Measurements from ENCODE around the gene PNKP. TPM values are rescaled to one million over a fixed set of nuclear protein-coding genes. Genes with fewer than 3 reads are reported as not detected.
A peak's percentile ranks its signal among the peaks of the same experiment; 100 is the strongest.

Gene PNKP
- total and polyA plus RNA-seq, 9 of the 15 experiments (the other 6 are each of a cell fraction or from before 2014, with no cell fraction given), result 2.8 to 85.4 (median 25.3) TPM

DNA sequence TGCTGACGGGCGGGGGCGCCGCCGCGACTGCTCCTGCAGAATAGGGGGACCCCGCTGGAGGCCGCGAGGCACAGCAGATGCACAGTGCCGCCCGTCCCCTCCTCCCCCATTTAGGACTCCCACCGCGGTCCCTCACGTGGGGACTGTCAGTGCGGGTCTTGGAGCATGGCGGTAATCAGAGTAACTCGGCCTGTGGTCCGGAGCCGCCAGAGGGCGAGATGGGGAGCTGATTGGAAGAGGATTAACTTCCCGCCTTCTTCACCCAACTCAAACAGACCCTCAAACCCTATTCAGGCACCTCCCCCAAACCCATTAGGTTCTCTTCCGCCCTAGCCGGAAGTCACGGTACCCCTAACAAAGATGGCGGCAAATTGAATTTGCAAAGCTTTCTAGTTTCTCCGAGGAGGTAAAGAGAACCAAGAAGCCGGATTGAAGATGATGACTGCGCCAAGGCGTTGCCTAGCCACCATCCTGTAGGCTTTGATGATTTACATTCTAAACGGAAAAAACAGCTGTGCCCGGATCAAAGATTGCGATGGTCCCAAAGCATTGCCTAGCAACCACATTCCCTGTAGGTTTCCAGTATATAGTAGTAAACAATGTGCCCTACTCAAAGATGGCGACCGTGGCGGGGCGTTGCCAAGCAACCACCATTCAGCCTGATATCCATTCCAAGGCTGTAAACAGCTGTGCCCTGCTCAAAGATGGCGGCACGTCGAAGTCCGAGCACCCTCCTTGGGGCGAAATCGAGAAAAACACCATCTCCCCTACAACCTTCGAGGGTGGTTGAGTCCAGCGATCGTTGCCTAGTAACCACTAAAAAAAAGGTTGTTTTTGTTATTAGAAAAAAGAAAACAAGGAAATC, 54.1 kb downstream of the PNKP start, which contains the start of gene FUZ (continued):
- TF ChIP-seq, protein P1, sequence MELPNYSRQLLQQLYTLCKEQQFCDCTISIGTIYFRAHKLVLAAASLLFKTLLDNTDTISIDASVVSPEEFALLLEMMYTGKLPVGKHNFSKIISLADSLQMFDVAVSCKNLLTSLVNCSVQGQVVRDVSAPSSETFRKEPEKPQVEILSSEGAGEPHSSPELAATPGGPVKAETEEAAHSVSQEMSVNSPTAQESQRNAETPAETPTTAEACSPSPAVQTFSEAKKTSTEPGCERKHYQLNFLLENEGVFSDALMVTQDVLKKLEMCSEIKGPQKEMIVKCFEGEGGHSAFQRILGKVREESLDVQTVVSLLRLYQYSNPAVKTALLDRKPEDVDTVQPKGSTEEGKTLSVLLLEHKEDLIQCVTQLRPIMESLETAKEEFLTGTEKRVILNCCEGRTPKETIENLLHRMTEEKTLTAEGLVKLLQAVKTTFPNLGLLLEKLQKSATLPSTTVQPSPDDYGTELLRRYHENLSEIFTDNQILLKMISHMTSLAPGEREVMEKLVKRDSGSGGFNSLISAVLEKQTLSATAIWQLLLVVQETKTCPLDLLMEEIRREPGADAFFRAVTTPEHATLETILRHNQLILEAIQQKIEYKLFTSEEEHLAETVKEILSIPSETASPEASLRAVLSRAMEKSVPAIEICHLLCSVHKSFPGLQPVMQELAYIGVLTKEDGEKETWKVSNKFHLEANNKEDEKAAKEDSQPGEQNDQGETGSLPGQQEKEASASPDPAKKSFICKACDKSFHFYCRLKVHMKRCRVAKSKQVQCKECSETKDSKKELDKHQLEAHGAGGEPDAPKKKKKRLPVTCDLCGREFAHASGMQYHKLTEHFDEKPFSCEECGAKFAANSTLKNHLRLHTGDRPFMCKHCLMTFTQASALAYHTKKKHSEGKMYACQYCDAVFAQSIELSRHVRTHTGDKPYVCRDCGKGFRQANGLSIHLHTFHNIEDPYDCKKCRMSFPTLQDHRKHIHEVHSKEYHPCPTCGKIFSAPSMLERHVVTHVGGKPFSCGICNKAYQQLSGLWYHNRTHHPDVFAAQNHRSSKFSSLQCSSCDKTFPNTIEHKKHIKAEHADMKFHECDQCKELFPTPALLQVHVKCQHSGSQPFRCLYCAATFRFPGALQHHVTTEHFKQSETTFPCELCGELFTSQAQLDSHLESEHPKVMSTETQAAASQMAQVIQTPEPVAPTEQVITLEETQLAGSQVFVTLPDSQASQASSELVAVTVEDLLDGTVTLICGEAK (IDR thresholded peaks at IDR 0.05), result peak; percentile 95
- TF ChIP-seq, protein P1 (CRISPR knock-in tag; IDR thresholded peaks at IDR 0.05), result no peak
- TF ChIP-seq CREB1 (IDR thresholded peaks at IDR 0.05), result no peak
- no peak for TF ChIP-seq CREB1 (CRISPR knock-in tag; IDR thresholded peaks at IDR 0.05)
- peak; percentile 55 for TF ChIP-seq NEUROD1 (IDR thresholded peaks at IDR 0.05; ENCODE audit: borderline replicate concordance, low read depth, low read length, partially characterized antibody)
- TF ChIP-seq HMG20A (CRISPR knock-in tag; conservative IDR thresholded peaks at IDR 0.05), result 0 out of 2 replicates have a peak, but pooled peaks have one; percentile 8
- TF ChIP-seq ZNF239 (CRISPR knock-in tag; IDR thresholded peaks at IDR 0.05), result no peak
- TF ChIP-seq, protein P2, sequence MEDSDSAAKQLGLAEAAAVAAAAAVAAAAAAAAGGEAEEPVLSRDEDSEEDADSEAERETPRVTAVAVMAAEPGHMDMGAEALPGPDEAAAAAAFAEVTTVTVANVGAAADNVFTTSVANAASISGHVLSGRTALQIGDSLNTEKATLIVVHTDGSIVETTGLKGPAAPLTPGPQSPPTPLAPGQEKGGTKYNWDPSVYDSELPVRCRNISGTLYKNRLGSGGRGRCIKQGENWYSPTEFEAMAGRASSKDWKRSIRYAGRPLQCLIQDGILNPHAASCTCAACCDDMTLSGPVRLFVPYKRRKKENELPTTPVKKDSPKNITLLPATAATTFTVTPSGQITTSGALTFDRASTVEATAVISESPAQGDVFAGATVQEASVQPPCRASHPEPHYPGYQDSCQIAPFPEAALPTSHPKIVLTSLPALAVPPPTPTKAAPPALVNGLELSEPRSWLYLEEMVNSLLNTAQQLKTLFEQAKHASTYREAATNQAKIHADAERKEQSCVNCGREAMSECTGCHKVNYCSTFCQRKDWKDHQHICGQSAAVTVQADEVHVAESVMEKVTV (CRISPR knock-in tag; IDR thresholded peaks at IDR 0.05), result no peak
- peak in 1 of 2 experiments; percentile 69; a peak in 2 of 4 replicates for TF ChIP-seq SRF (CRISPR knock-in tag; IDR thresholded peaks at IDR 0.05)
- no peak for TF ChIP-seq CC2D1A (IDR thresholded peaks at IDR 0.05)
- TF ChIP-seq HMGN3 (IDR thresholded peaks at IDR 0.05; ENCODE audit: borderline replicate concordance, extremely low read depth, insufficient read length, low read depth, low read length), result peak; percentile 52
- TF ChIP-seq, protein P3, sequence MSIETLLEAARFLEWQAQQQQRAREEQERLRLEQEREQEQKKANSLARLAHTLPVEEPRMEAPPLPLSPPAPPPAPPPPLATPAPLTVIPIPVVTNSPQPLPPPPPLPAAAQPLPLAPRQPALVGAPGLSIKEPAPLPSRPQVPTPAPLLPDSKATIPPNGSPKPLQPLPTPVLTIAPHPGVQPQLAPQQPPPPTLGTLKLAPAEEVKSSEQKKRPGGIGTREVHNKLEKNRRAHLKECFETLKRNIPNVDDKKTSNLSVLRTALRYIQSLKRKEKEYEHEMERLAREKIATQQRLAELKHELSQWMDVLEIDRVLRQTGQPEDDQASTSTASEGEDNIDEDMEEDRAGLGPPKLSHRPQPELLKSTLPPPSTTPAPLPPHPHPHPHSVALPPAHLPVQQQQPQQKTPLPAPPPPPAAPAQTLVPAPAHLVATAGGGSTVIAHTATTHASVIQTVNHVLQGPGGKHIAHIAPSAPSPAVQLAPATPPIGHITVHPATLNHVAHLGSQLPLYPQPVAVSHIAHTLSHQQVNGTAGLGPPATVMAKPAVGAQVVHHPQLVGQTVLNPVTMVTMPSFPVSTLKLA (conservative IDR thresholded peaks at IDR 0.05), result peak; percentile 65 to 69
- no peak for TF ChIP-seq ATF1 (CRISPR knock-in tag; IDR thresholded peaks at IDR 0.05)
- TF ChIP-seq ATF1 (tag; IDR thresholded peaks at IDR 0.05), result peak; percentile 61; the same call in 1 of the 2 replicates
- TF ChIP-seq KDM4B (IDR thresholded peaks at IDR 0.05; ENCODE audit: borderline replicate concordance in 2 of 2, low read depth in 1 of 2), result no peak
